Body of pancreas (tissue), 4 donors: ENCODE data around the gene PTGIR. TPM values are rescaled to one million over a fixed set of nuclear protein-coding genes. Genes with fewer than 3 reads are reported as not detected.
"Not testable (repeated sequence)": the region's sequence is repeated elsewhere in the genome, so short reads cannot be mapped to it uniquely, and the experiment has no call there.

Experiments used
- ATAC-seq: fragments of 150-250 bp; one replicate; pipeline ENCODE4 v1.9.1; 2016
- DNase-seq, 4 donors: peaks; one replicate each; pipeline ENCODE4 v3.0.0-alpha.2; 2019
- H3K27ac ChIP-seq, 4 donors: fragments of 200-600 bp; sonication (generic); 1 replicate in 3 of 4; 2 replicates in 1 of 4; pipeline versions ENCODE4 v1.5.1 to v1.6.1; 2016 to 2019; ENCODE audit warnings: mild to moderate bottlenecking in 1 of 4, mixed read lengths in 1 of 4, moderate library complexity in 1 of 4
- H3K27me3 ChIP-seq, 2 donors: fragments of 200-600 bp; sonication (generic); one replicate each; pipeline ENCODE4 v1.6.0; 2016; ENCODE audit warnings: mild to moderate bottlenecking in 1 of 2
- H3K36me3 ChIP-seq, 2 donors: fragments of 200-600 bp; sonication (generic); replicated peaks in 1 of 2; 2 replicates each; pipeline ENCODE4 v1.5.1; 2016; ENCODE audit warnings: low read depth in 2 of 2; ENCODE audit not compliant: insufficient read depth in 1 of 2
- H3K4me1 ChIP-seq: fragments of 200-600 bp; sonication (generic); one replicate; pipeline ENCODE4 v1.6.0; 2016
- H3K4me3 ChIP-seq, 2 donors: fragments of 200-600 bp; sonication (generic); 1 replicate in 1 of 2; 2 replicates in 1 of 2; pipeline ENCODE4 v1.5.1; 2016 to 2019
- H3K9me3 ChIP-seq, 3 donors: fragments of 200-600 bp; sonication (generic); 1 replicate in 2 of 3; 2 replicates in 1 of 3; pipeline ENCODE4 v1.5.1; 2016
- CTCF ChIP-seq, 7 experiments: fragments of 450-650 bp in 4 of 7; fragments of 200-600 bp in 3 of 7; sonication (generic) in 3 of 7; IDR thresholded peaks; one replicate each; pipeline ENCODE4 v1.5.1; 2016 to 2019; ENCODE audit warnings: antibody characterized with exemption in 7 of 7
- POLR2A ChIP-seq, 3 donors: fragments of 450-650 bp; IDR thresholded peaks; one replicate each; pipeline ENCODE4 v1.6.1; 2016; ENCODE audit warnings: antibody characterized with exemption in 3 of 3, mild to moderate bottlenecking in 2 of 3
- WGBS, 2 donors: methylation state at CpG; one replicate each; pipeline ENCODE4 v1.1.5; 2017; 5-methylcytosine and 5-hydroxymethylcytosine counted together
- intact Hi-C: fragments of 100-400 bp; cut with DNase I; formaldehyde crosslinking; loops from one replicate; pipeline ENCODE4 v1.15.1; 2023
- total RNA-seq, 2 donors: library from RNA; depleted of rRNA; stranded (reverse); fragments of >200 nt; gene quantifications; one replicate each; pipeline ENCODE4 v1.1.0, GENCODE V29; 2016

PTGIR gene
- total RNA-seq, 2 donors from 2014 or later, result 5.3 to 9.6 TPM

GRCh38 chr19:46630586-46631205 lies 5.8 kb upstream of the PTGIR start:
- ATAC-seq (no peak), DNase-seq (no peak)
- H3K4me3 ChIP-seq, result no peak overlapping the region
- WGBS, 2 donors, result 81 to 89% methylated on average over 12 to 14 of the region's 14 CpGs
- no peaks in the 10 kb centered on the region for H3K27me3 ChIP-seq
- intact Hi-C loops, result no loop called here
- H3K9me3 ChIP-seq, result no peaks in the 10 kb centered on the region
- no peak overlapping the region for H3K27ac ChIP-seq
- peaks cover 24% of the 10 kb centered on the region for H3K4me1 ChIP-seq
- H3K36me3 ChIP-seq, result no peaks in the 10 kb centered on the region
- TF ChIP-seq CTCF (IDR thresholded peaks at IDR 0.05) (no peak), POLR2A (IDR thresholded peaks at IDR 0.05) (no peak)

GRCh38 chr19:46629546-46630025 lies 4.7 kb upstream of the PTGIR start:
- no peak overlapping the region for H3K4me3 ChIP-seq
- DNase-seq, result peak in 3 of 4 donors; percentile 65 to 68 (median 68)
- no peak for ATAC-seq
- peaks cover 19% of the 10 kb centered on the region for H3K4me1 ChIP-seq
- 59 to 74% methylated on average over 10 to 15 of the region's 15 CpGs for WGBS, 2 donors
- H3K27me3 ChIP-seq, result no peaks in the 10 kb centered on the region
- no peaks in the 10 kb centered on the region for H3K9me3 ChIP-seq
- intact Hi-C loops, result no loop called here
- TF ChIP-seq CTCF (IDR thresholded peaks at IDR 0.05), result no peak
- TF ChIP-seq POLR2A (IDR thresholded peaks at IDR 0.05), result no peak
- H3K27ac ChIP-seq, result peak overlapping the region in 3 of 4 donors; percentile 12 to 48 (median 44)
- H3K36me3 ChIP-seq, result no peaks in the 10 kb centered on the region

GRCh38 chr19:46628970-46629369 lies 4.1 kb upstream of the PTGIR start:
- ATAC-seq, H3K27ac ChIP-seq, H3K4me3 ChIP-seq, DNase-seq, intact Hi-C loops, H3K9me3 ChIP-seq, H3K36me3 ChIP-seq, H3K27me3 ChIP-seq: not testable (repeated sequence)
- 88 to 90% methylated on average over 7 of the region's 7 CpGs for WGBS, 2 donors
- peaks cover 14% of the 10 kb centered on the region for H3K4me1 ChIP-seq

- DNase-seq (no peak), ATAC-seq (no peak)
- no peaks in the 10 kb centered on the region for H3K9me3 ChIP-seq
- peak overlapping the region in 1 of 4 donors; percentile 61 for H3K27ac ChIP-seq
- no peaks in the 10 kb centered on the region for H3K27me3 ChIP-seq
- intact Hi-C loops, result no loop called here
- H3K36me3 ChIP-seq, result no peaks in the 10 kb centered on the region
- WGBS, 2 donors, result 68 to 74% methylated on average over 12 to 14 of the region's 14 CpGs
- no peak overlapping the region for H3K4me3 ChIP-seq
- H3K4me1 ChIP-seq, result peaks cover 5% of the 10 kb centered on the region
- no peak for TF ChIP-seq CTCF (IDR thresholded peaks at IDR 0.05)
- no peak for TF ChIP-seq POLR2A (IDR thresholded peaks at IDR 0.05)
Measured at GRCh38 chr19:46626446-46626845, 1.6 kb upstream of the PTGIR start.

- 61 to 75% methylated on average over 5 to 12 of the region's 12 CpGs for WGBS, 2 donors
- H3K27me3 ChIP-seq, result no peaks in the 10 kb centered on the region
- TF ChIP-seq CTCF (IDR thresholded peaks at IDR 0.05) (no peak), POLR2A (IDR thresholded peaks at IDR 0.05) (no peak)
- no peak for ATAC-seq
- no peaks in the 10 kb centered on the region for H3K36me3 ChIP-seq
- peak overlapping the region in 3 of 4 donors; percentile 15 to 61 (median 29) for H3K27ac ChIP-seq
- intact Hi-C loops, result no loop called here
- DNase-seq, result no peak
- no peak overlapping the region for H3K4me3 ChIP-seq
- H3K4me1 ChIP-seq, result peaks cover 5% of the 10 kb centered on the region
- H3K9me3 ChIP-seq, result no peaks in the 10 kb centered on the region
Measured at GRCh38 chr19:46625731-46626130, 842 bp upstream of the PTGIR start.
